Body of pancreas (tissue), 4 donors: ENCODE measurements around the gene CYP46A1. TPM values are rescaled to one million over a fixed set of nuclear protein-coding genes. Genes with fewer than 3 reads are reported as not detected.

Source experiments
- ATAC-seq: fragments of 150-250 bp; one replicate; pipeline ENCODE4 v1.9.1; 2016
- DNase-seq, 4 donors: peaks; one replicate each; pipeline ENCODE4 v3.0.0-alpha.2; 2019
- H3K27ac ChIP-seq, 4 donors: fragments of 200-600 bp; sonication (generic); 1 replicate in 3 of 4; 2 replicates in 1 of 4; pipeline versions ENCODE4 v1.5.1 to v1.6.1; 2016 to 2019; ENCODE audit warnings: mild to moderate bottlenecking in 1 of 4, mixed read lengths in 1 of 4, moderate library complexity in 1 of 4
- H3K27me3 ChIP-seq, 2 donors: fragments of 200-600 bp; sonication (generic); one replicate each; pipeline ENCODE4 v1.6.0; 2016; ENCODE audit warnings: mild to moderate bottlenecking in 1 of 2
- H3K36me3 ChIP-seq, 2 donors: fragments of 200-600 bp; sonication (generic); replicated peaks in 1 of 2; 2 replicates each; pipeline ENCODE4 v1.5.1; 2016; ENCODE audit warnings: low read depth in 2 of 2; ENCODE audit not compliant: insufficient read depth in 1 of 2
- H3K4me1 ChIP-seq: fragments of 200-600 bp; sonication (generic); one replicate; pipeline ENCODE4 v1.6.0; 2016
- H3K4me3 ChIP-seq, 2 donors: fragments of 200-600 bp; sonication (generic); 1 replicate in 1 of 2; 2 replicates in 1 of 2; pipeline ENCODE4 v1.5.1; 2016 to 2019
- H3K9me3 ChIP-seq, 3 donors: fragments of 200-600 bp; sonication (generic); 1 replicate in 2 of 3; 2 replicates in 1 of 3; pipeline ENCODE4 v1.5.1; 2016
- POLR2A ChIP-seq, 3 donors: fragments of 450-650 bp; IDR thresholded peaks; one replicate each; pipeline ENCODE4 v1.6.1; 2016; ENCODE audit warnings: antibody characterized with exemption in 3 of 3, mild to moderate bottlenecking in 2 of 3
- WGBS, 2 donors: methylation state at CpG; one replicate each; pipeline ENCODE4 v1.1.5; 2017; 5-methylcytosine and 5-hydroxymethylcytosine counted together
- intact Hi-C: fragments of 100-400 bp; cut with DNase I; formaldehyde crosslinking; loops from one replicate; pipeline ENCODE4 v1.15.1; 2023
- total RNA-seq, 2 donors: library from RNA; depleted of rRNA; stranded (reverse); fragments of >200 nt; gene quantifications; one replicate each; pipeline ENCODE4 v1.1.0, GENCODE V29; 2016
- TF ChIP-seq, protein P1 (sequence below), 7 experiments: fragments of 450-650 bp in 4 of 7; fragments of 200-600 bp in 3 of 7; sonication (generic) in 3 of 7; IDR thresholded peaks; one replicate each; pipeline ENCODE4 v1.5.1; 2016 to 2019; ENCODE audit warnings: antibody characterized with exemption in 7 of 7

CYP46A1 gene
- total RNA-seq, 2 donors from 2014 or later: 1.3 to 4.9 TPM

DNA sequence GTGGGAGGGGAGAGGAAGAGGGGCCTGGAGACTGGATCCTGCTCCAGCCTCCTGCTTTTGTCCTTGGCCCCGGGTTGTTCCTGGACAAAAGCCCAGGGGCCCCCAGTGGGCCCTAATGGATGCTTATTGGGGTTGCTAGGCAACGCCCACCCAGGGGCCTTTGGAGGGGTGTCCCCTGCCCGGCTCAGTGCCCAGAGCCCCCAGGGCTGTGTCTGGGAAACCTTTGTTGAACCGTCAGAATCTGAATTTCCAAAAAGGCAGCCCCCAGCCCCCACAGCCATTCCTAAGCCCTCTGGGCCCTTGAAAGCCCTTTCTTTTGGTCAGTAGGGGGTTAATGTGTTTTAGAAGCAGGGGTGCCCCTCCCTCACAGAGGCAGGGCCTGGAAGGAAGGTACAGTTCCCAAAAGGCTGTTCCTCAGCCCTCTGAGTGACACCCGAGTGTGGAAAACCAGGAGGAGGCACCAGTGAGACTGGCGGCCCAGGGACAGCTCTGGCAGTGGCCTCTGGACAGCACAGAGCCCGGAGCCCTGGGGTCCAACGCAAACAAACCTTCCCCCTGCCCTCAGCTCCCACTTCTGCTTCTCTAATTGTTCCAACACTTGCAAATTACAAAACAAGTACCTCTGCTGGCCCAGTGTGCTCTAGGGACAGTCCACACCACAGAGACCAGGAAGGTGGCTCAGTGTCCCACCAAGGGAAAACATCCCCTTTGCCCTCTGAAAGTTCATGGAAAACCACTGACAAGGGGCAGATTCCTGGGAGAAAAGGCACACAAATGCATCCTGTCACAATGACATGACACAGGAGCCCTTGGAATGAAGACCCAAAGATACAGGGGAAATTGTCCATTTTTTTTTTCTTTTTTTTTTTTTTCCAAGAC, 19.8 kb upstream of the CYP46A1 start:
- Histone ChIP-seq H3K9me3 (no peaks in the 10 kb centered on the region), H3K36me3 (no peaks in the 10 kb centered on the region), H3K4me1 (peaks cover 2% of the 10 kb centered on the region), H3K27me3 (peaks cover 0 to 2% of the 10 kb centered on the region in 2 donors), H3K27ac (no peak overlapping the region), H3K4me3 (no peak overlapping the region)
- 47 to 48% methylated on average over 5 to 8 of the region's 8 CpGs for WGBS, 2 donors
- no peak for DNase-seq
- ATAC-seq: peak; percentile 27
- intact Hi-C loops: no loop called here
- no peak for TF ChIP-seq POLR2A (IDR thresholded peaks at IDR 0.05)
- TF ChIP-seq, protein P1, sequence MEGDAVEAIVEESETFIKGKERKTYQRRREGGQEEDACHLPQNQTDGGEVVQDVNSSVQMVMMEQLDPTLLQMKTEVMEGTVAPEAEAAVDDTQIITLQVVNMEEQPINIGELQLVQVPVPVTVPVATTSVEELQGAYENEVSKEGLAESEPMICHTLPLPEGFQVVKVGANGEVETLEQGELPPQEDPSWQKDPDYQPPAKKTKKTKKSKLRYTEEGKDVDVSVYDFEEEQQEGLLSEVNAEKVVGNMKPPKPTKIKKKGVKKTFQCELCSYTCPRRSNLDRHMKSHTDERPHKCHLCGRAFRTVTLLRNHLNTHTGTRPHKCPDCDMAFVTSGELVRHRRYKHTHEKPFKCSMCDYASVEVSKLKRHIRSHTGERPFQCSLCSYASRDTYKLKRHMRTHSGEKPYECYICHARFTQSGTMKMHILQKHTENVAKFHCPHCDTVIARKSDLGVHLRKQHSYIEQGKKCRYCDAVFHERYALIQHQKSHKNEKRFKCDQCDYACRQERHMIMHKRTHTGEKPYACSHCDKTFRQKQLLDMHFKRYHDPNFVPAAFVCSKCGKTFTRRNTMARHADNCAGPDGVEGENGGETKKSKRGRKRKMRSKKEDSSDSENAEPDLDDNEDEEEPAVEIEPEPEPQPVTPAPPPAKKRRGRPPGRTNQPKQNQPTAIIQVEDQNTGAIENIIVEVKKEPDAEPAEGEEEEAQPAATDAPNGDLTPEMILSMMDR (IDR thresholded peaks at IDR 0.05): no peak

DNA sequence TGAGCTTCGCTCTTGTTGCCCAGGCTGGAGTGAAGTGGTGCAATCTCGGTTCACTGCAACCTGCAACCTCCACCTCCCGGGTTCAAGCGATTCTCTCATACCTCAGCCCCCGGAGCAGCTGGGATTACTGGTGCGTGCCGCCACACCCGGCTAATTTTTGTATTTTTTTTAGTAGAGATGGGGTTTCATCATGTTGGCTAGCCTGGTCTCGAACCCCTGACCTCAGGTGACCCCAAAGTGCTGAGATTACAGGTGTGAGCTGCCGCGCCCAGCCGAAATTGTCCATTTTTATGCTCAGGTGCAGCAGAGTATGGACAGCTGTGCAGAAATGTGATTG, 19.2 kb upstream of the CYP46A1 start:
- no peak for TF ChIP-seq POLR2A (IDR thresholded peaks at IDR 0.05)
- TF ChIP-seq, protein P1 (IDR thresholded peaks at IDR 0.05): no peak
- Histone ChIP-seq H3K4me1 (no peaks in the 10 kb centered on the region), H3K9me3 (no peaks in the 10 kb centered on the region), H3K36me3 (no peaks in the 10 kb centered on the region), H3K27ac (no peak overlapping the region), H3K4me3 (no peak overlapping the region), H3K27me3 (no peaks in the 10 kb centered on the region)
- intact Hi-C loops: no loop called here
- DNase-seq (no peak), ATAC-seq (no peak)
- WGBS, 2 donors: 70 to 72% methylated on average over 11 to 12 of the region's 12 CpGs

DNA sequence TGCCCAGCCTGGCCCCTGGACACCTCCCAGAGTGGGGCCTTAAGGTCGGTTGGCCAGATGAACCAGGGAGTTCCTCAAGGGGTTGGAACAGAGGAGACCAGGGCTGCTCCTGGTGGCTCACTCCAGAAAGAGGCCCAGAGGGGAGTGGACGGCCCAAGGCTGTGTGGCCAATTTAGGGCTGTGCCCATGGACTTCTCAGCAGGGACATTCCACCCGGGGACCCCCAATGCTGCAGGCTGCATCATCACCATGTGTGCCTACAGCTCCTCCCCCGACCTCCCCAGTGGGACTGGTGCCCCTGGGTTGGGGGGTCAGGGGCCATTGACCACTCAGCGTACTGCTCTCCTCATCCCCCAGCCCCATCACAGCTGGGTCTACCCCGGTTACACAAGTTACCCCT, 17.6 kb upstream of the CYP46A1 start:
- DNase-seq: no peak
- Histone ChIP-seq H3K36me3 (no peaks in the 10 kb centered on the region), H3K27ac (no peak overlapping the region), H3K4me3 (no peak overlapping the region), H3K4me1 (no peaks in the 10 kb centered on the region), H3K27me3 (no peaks in the 10 kb centered on the region), H3K9me3 (no peaks in the 10 kb centered on the region)
- intact Hi-C loops: no loop called here
- WGBS, 2 donors: 59 to 64% methylated on average over 5 to 6 of the region's 6 CpGs
- no peak for TF ChIP-seq POLR2A (IDR thresholded peaks at IDR 0.05)
- TF ChIP-seq, protein P1 (IDR thresholded peaks at IDR 0.05): no peak
- ATAC-seq: no peak

DNA sequence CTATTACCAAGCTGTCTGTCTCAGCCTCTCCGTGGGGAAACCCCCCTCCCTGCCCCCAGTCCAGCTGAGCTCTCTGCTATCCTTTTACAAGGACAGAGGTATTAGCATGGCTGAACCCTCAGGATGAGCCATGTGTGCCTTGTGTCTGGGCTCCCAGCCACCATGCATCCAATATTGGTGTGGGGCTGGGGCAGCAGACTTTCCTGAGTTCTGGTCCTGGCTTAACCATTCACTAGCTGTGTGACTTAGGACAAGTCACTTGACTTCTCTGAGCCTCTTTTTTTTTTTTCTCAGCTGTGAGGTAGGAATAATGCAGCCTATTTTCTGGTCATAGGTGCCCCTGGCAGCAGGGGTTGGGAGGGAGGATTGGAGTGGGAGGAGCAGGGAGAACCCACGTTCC, 17.1 kb upstream of the CYP46A1 start:
- no peak overlapping the region for H3K4me3 ChIP-seq
- no peak overlapping the region for H3K27ac ChIP-seq
- ATAC-seq (no peak), DNase-seq (no peak)
- 29 to 49% methylated on average over 2 of the region's 2 CpGs for WGBS, 2 donors
- no peaks in the 10 kb centered on the region for H3K27me3 ChIP-seq
- no peak for TF ChIP-seq POLR2A (IDR thresholded peaks at IDR 0.05)
- TF ChIP-seq, protein P1 (IDR thresholded peaks at IDR 0.05): no peak
- H3K9me3 ChIP-seq: no peaks in the 10 kb centered on the region
- intact Hi-C loops: no loop called here
- H3K4me1 ChIP-seq: no peaks in the 10 kb centered on the region
- H3K36me3 ChIP-seq: no peaks in the 10 kb centered on the region

DNA sequence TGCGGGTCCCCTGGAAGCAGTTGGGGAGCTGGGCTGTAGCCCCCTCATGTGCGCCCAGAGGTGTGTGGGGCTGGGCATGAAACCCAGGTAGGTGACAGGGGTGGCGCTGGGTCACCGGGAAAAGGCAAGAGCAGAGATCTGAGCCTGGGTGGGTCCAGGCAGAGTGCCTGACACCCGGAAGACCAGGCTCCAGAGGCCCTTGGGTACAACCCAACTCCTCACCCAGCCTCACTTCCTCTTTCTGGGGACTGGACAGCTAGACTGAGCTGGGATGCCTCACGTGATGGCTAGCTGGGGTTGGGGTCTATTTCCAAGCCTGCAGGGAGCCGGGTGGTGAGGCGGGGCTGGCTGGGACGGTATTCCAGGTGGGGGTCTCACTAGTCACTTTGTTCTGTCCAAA, 16.3 kb upstream of the CYP46A1 start:
- Histone ChIP-seq H3K9me3 (no peaks in the 10 kb centered on the region), H3K27me3 (no peaks in the 10 kb centered on the region), H3K4me1 (no peaks in the 10 kb centered on the region), H3K36me3 (no peaks in the 10 kb centered on the region), H3K4me3 (no peak overlapping the region), H3K27ac (no peak overlapping the region)
- ATAC-seq: no peak
- TF ChIP-seq, protein P1 (IDR thresholded peaks at IDR 0.05): no peak
- no peak for TF ChIP-seq POLR2A (IDR thresholded peaks at IDR 0.05)
- intact Hi-C loops: no loop called here
- whole genome bisulfite sequencing, 2 donors: 69 to 76% methylated on average over 9 of the region's 9 CpGs
- DNase-seq: no peak
